SK-N-SH (cell line): ENCODE data around the gene DGKD. TPM values are rescaled to one million over a fixed set of nuclear protein-coding genes. Genes with fewer than 3 reads are reported as not detected.

Source experiments
- CTCF ChIA-PET: fragments of 300-600, 350-600 bp; formaldehyde crosslinking; extraction: SDS; loops from one replicate; lab custom pipeline; 2021; lab: Yijun Ruan, JAX
- POLR2A ChIA-PET: fragments of 350-600 bp; sonication (Branson Sonifier 250); formaldehyde crosslinking; extraction: SDS; loops from one replicate; lab custom pipeline; 2020; ENCODE audit warnings: antibody characterized with exemption, inconsistent platforms; lab: Yijun Ruan, JAX
- DNase-seq: peaks from one replicate; pipeline ENCODE4 v3.0.0; 2012
- H2AFZ ChIP-seq: fragments of 200-600 bp; sonication (generic); 2 replicates; pipeline ENCODE4 v1.8.1; 2016; ENCODE audit warnings: antibody characterized with exemption, mild to moderate bottlenecking, low read depth
- H3F3A ChIP-seq: fragments of 200-600 bp; sonication (generic); replicated peaks from 2 replicates; pipeline ENCODE3; 2016; ENCODE audit warnings: antibody characterized with exemption, mild to moderate bottlenecking; ENCODE audit not compliant: insufficient read depth
- H3K27ac ChIP-seq, 2 experiments: fragments of 200-500 bp in 1 of 2; fragments of 200-600 bp in 1 of 2; sonication (Bioruptor generic) in 1 of 2; sonication (generic), shearing (Covaris generic) in 1 of 2; 2 replicates each; pipeline versions ENCODE4 v1.5.1 to v1.6.1; 2014 to 2016; ENCODE audit warnings: low read depth in 2 of 2, inconsistent platforms in 1 of 2, low read length in 1 of 2, mild to moderate bottlenecking in 1 of 2, mixed read lengths in 1 of 2
- H3K27me3 ChIP-seq: fragments of 200-600 bp; sonication (generic), shearing (Covaris generic); 2 replicates; pipeline ENCODE4 v1.6.1; 2016; ENCODE audit warnings: mixed run types; ENCODE audit not compliant: insufficient read depth
- H3K36me3 ChIP-seq, 2 experiments: fragments of 200-500 bp in 1 of 2; fragments of 200-600 bp in 1 of 2; sonication (Bioruptor generic) in 1 of 2; sonication (generic) in 1 of 2; replicated peaks in 1 of 2; 2 replicates each; pipeline versions ENCODE3 to v1.5.1; 2014 to 2016; ENCODE audit warnings: low read length in 1 of 2, mild to moderate bottlenecking in 1 of 2; ENCODE audit not compliant: insufficient read depth in 2 of 2, control insufficient read depth in 1 of 2
- H3K4me1 ChIP-seq, 2 experiments: fragments of 200-500 bp in 1 of 2; fragments of 200-600 bp in 1 of 2; sonication (Bioruptor generic) in 1 of 2; sonication (generic), shearing (Covaris generic) in 1 of 2; 2 replicates each; pipeline versions ENCODE4 v1.5.1 to v1.6.1; 2014 to 2016; ENCODE audit warnings: low read depth in 1 of 2, low read length in 1 of 2, mixed run types in 1 of 2; ENCODE audit not compliant: insufficient read depth in 2 of 2, control insufficient read depth in 1 of 2
- H3K4me2 ChIP-seq: fragments of 200-600 bp; sonication (generic), shearing (Covaris generic); 2 replicates; pipeline ENCODE4 v1.6.1; 2017; ENCODE audit warnings: mixed run types
- H3K4me3 ChIP-seq, 2 experiments: fragments of 200-500 bp in 1 of 2; fragments of 200-600 bp in 1 of 2; sonication (Bioruptor generic) in 1 of 2; sonication (generic), shearing (Covaris generic) in 1 of 2; 2 replicates each; pipeline versions ENCODE4 v1.5.1 to v1.8.1; 2014 to 2016; ENCODE audit warnings: low read depth in 2 of 2, inconsistent platforms in 1 of 2, low read length in 1 of 2, mild to moderate bottlenecking in 1 of 2, mixed read lengths in 1 of 2, moderate library complexity in 1 of 2
- H3K79me2 ChIP-seq: fragments of 200-600 bp; sonication (generic); 2 replicates; pipeline ENCODE4 v1.8.1; 2017; ENCODE audit warnings: mild to moderate bottlenecking; ENCODE audit not compliant: insufficient read depth
- H3K9ac ChIP-seq: fragments of 200-600 bp; sonication (generic); 2 replicates; pipeline ENCODE4 v1.6.1; 2017; ENCODE audit warnings: mixed run types
- H3K9me2 ChIP-seq: fragments of 200-600 bp; sonication (generic); 2 replicates; pipeline ENCODE4 v1.6.1; 2017; ENCODE audit warnings: mixed run types
- H3K9me3 ChIP-seq: fragments of 200-600 bp; sonication (generic); 2 replicates; pipeline ENCODE4 v1.6.1; 2017; ENCODE audit warnings: mixed run types, mild to moderate bottlenecking, moderate library complexity
- H4K20me1 ChIP-seq: fragments of 200-600 bp; sonication (generic); 2 replicates; pipeline ENCODE4 v1.6.1; 2017; ENCODE audit warnings: mild to moderate bottlenecking, mixed run types; ENCODE audit not compliant: insufficient read depth
- ELF1 ChIP-seq: IDR thresholded peaks from 2 replicates; pipeline ENCODE4 v1.4.0; 2012
- EP300 ChIP-seq, 2 experiments: IDR thresholded peaks; 2 replicates each; pipeline versions ENCODE4 v1.4.0 to v1.6.1; 2012; ENCODE audit warnings: borderline replicate concordance in 1 of 2, low read depth in 1 of 2, low read length in 1 of 2
- FOSL2 ChIP-seq: IDR thresholded peaks from 2 replicates; pipeline ENCODE4 v1.4.0; 2012; ENCODE audit warnings: low read depth, mild to moderate bottlenecking, moderate library complexity, borderline replicate concordance
- FOXJ3 ChIP-seq: sonication (generic); formaldehyde crosslinking; IDR thresholded peaks from 2 replicates; pipeline ENCODE4 v1.5.1; 2020; ENCODE audit warnings: mild to moderate bottlenecking, missing genetic modification reagents
- FOXM1 ChIP-seq: IDR thresholded peaks from 2 replicates; pipeline ENCODE4 v1.4.0; 2012; ENCODE audit warnings: low read depth, mild to moderate bottlenecking
- GATA2 ChIP-seq: sonication (generic); formaldehyde crosslinking; IDR thresholded peaks from 2 replicates; pipeline ENCODE4 v1.5.0; 2020; ENCODE audit warnings: mild to moderate bottlenecking, missing genetic modification reagents
- JUND ChIP-seq: IDR thresholded peaks from 2 replicates; pipeline ENCODE4 v1.4.0; 2012
- MXI1 ChIP-seq: IDR thresholded peaks from 2 replicates; pipeline ENCODE4 v1.6.1; 2012; ENCODE audit warnings: mild to moderate bottlenecking, low read depth, low read length, improper control_type of control experiment
- RCOR1 ChIP-seq: fragments of 150-350 bp; IDR thresholded peaks from 2 replicates; pipeline ENCODE4 v1.6.1; 2017; ENCODE audit warnings: antibody characterized with exemption, low read length
- TCF12 ChIP-seq: IDR thresholded peaks from 2 replicates; pipeline ENCODE4 v1.4.0; 2012
- WGBS: methylation state at CpG from one replicate; pipeline ENCODE4 v1.1.6; 2017; ENCODE audit warnings: low lambda C conversion rate; 5-methylcytosine and 5-hydroxymethylcytosine counted together
- polyA plus RNA-seq, 3 experiments: library from polyadenylated mRNA; depleted of rRNA; stranded (reverse); fragments of >200 nt; gene quantifications; 2 replicates each; pipeline ENCODE4 v1.2.3, GENCODE V29; 2012
- TF ChIP-seq, protein P1 (sequence below): IDR thresholded peaks from 2 replicates; pipeline ENCODE4 v1.4.0; 2012; ENCODE audit warnings: low read depth
- TF ChIP-seq, protein P2 (sequence below): IDR thresholded peaks from 2 replicates; pipeline ENCODE4; 2012
- TF ChIP-seq, protein P3 (sequence below): fragments of 150-350 bp; IDR thresholded peaks from 2 replicates; pipeline ENCODE4 v1.6.1; 2016; ENCODE audit warnings: mild to moderate bottlenecking, low read depth, low read length
- TF ChIP-seq, protein P4 (sequence below): IDR thresholded peaks from 2 replicates; pipeline ENCODE4 v1.4.0; 2012; ENCODE audit warnings: low read depth, borderline replicate concordance
- TF ChIP-seq, protein P5 (sequence below): fragments of 150-350 bp; IDR thresholded peaks from 2 replicates; pipeline ENCODE4 v1.6.1; 2017; ENCODE audit warnings: antibody characterized with exemption, low read length, low read depth, borderline replicate concordance
- TF ChIP-seq, protein P6 (sequence below): IDR thresholded peaks from 2 replicates; pipeline ENCODE4 v1.4.0; 2012; ENCODE audit warnings: low read depth, borderline replicate concordance

DGKD gene
- polyA plus RNA-seq, 1 of the 3 experiments (the other 2 are of a cell fraction) = 21.7 TPM

DNA sequence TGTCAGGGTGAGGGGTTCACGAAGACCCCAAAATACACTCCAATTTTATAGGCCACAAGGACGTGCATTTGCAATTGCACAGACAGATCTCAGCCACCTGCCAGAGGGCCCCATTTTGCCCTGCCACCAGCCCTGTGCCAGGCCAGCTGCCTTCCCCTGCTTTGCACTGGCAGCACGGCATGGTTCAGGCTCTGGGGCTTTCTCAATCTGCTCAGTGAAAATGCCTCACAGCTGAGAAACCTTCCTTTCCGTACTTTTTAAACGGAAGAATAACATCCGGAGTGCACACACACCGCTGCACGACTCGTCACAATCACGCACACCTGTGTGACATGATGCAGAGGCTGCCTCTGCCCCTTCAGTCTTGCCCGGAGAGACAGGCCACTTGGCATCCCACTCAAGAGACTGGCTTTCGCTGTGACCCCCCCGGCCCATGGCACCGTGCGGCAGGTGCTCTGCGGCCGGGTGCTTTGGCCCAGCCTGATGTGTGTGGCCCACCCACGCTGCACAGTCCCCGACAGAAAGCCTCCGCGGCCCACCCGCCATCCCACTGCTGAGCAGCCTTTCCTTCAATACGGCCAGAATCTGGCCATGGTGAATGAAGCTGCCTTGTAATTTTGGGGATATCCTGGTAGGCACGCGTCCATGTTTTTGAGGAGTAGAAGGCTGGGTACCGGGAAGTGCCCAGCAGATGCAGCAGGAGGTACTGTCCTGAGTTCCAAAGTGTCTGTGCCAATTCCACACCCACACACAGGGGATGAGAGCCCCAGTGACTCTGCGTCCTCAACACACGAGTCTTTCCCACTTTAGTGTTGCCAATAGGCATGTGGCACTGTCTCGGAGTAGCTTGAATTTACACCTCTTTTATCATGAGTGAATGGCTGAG, 123.5 kb downstream of the DGKD start:
- CTCF ChIA-PET = no interaction called here
- Histone ChIP-seq H3F3A (no peaks in the 10 kb centered on the region), H3K27ac (no peak overlapping the region), H3K36me3 (peaks cover 10 to 41% of the 10 kb centered on the region in 2 experiments), H3K79me2 (no peaks in the 10 kb centered on the region), H3K4me1 (no peaks in the 10 kb centered on the region; a peak in 1 of 4 replicates), H3K9me2 (no peaks in the 10 kb centered on the region), H3K9ac (no peak overlapping the region), H3K4me3 (no peak overlapping the region), H3K9me3 (no peaks in the 10 kb centered on the region), H4K20me1 (no peaks in the 10 kb centered on the region), H3K4me2 (no peak overlapping the region), H3K27me3 (no peaks in the 10 kb centered on the region), H2AFZ (no peak overlapping the region)
- TF ChIP-seq FOSL2 = no peak
- TF ChIP-seq TCF12 = no peak
- no peak for TF ChIP-seq FOXM1
- TF ChIP-seq MXI1 = no peak
- TF ChIP-seq, protein P1, sequence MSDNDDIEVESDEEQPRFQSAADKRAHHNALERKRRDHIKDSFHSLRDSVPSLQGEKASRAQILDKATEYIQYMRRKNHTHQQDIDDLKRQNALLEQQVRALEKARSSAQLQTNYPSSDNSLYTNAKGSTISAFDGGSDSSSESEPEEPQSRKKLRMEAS = no peak
- TF ChIP-seq, protein P2, sequence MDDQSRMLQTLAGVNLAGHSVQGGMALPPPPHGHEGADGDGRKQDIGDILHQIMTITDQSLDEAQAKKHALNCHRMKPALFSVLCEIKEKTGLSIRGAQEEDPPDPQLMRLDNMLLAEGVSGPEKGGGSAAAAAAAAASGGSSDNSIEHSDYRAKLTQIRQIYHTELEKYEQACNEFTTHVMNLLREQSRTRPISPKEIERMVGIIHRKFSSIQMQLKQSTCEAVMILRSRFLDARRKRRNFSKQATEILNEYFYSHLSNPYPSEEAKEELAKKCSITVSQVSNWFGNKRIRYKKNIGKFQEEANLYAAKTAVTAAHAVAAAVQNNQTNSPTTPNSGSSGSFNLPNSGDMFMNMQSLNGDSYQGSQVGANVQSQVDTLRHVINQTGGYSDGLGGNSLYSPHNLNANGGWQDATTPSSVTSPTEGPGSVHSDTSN = no peak
- no peak for TF ChIP-seq EP300 (IDR thresholded peaks at IDR 0.05; ENCODE audit: borderline replicate concordance in 1 of 2, low read depth in 1 of 2, low read length in 1 of 2)
- TF ChIP-seq GATA2 = no peak
- no peak for TF ChIP-seq FOXJ3 (CRISPR knock-in tag)
- TF ChIP-seq, protein P3, sequence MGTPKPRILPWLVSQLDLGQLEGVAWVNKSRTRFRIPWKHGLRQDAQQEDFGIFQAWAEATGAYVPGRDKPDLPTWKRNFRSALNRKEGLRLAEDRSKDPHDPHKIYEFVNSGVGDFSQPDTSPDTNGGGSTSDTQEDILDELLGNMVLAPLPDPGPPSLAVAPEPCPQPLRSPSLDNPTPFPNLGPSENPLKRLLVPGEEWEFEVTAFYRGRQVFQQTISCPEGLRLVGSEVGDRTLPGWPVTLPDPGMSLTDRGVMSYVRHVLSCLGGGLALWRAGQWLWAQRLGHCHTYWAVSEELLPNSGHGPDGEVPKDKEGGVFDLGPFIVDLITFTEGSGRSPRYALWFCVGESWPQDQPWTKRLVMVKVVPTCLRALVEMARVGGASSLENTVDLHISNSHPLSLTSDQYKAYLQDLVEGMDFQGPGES = no peak
- TF ChIP-seq, protein P4, sequence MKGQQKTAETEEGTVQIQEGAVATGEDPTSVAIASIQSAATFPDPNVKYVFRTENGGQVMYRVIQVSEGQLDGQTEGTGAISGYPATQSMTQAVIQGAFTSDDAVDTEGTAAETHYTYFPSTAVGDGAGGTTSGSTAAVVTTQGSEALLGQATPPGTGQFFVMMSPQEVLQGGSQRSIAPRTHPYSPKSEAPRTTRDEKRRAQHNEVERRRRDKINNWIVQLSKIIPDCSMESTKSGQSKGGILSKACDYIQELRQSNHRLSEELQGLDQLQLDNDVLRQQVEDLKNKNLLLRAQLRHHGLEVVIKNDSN = no peak
- no peak for TF ChIP-seq ELF1
- TF ChIP-seq, protein P5, sequence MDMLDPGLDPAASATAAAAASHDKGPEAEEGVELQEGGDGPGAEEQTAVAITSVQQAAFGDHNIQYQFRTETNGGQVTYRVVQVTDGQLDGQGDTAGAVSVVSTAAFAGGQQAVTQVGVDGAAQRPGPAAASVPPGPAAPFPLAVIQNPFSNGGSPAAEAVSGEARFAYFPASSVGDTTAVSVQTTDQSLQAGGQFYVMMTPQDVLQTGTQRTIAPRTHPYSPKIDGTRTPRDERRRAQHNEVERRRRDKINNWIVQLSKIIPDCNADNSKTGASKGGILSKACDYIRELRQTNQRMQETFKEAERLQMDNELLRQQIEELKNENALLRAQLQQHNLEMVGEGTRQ = no peak
- no peak for TF ChIP-seq RCOR1
- TF ChIP-seq JUND = no peak
- TF ChIP-seq, protein P6, sequence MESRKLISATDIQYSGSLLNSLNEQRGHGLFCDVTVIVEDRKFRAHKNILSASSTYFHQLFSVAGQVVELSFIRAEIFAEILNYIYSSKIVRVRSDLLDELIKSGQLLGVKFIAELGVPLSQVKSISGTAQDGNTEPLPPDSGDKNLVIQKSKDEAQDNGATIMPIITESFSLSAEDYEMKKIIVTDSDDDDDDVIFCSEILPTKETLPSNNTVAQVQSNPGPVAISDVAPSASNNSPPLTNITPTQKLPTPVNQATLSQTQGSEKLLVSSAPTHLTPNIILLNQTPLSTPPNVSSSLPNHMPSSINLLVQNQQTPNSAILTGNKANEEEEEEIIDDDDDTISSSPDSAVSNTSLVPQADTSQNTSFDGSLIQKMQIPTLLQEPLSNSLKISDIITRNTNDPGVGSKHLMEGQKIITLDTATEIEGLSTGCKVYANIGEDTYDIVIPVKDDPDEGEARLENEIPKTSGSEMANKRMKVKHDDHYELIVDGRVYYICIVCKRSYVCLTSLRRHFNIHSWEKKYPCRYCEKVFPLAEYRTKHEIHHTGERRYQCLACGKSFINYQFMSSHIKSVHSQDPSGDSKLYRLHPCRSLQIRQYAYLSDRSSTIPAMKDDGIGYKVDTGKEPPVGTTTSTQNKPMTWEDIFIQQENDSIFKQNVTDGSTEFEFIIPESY = no peak
- POLR2A ChIA-PET = no interaction called here
- no peak for DNase-seq
- 93% methylated on average over 24 of the region's 29 CpGs for WGBS
